Left ventricle myocardium inferior (tissue), 1 donor: Measurements from ENCODE around the gene HSD11B2. TPM values are rescaled to one million over a fixed set of nuclear protein-coding genes. Genes with fewer than 3 reads are reported as not detected.

Experiments
- DNase-seq: peaks from one replicate; pipeline ENCODE4 v3.0.0-alpha.2; 2020
- H3K27ac ChIP-seq: fragments of 200-600 bp; replicated peaks from 2 replicates; pipeline ENCODE4 v1.8.0; 2021
- H3K27me3 ChIP-seq: fragments of 200-600 bp; 2 replicates; pipeline ENCODE4 v1.8.0; 2021; ENCODE audit warnings: low read depth
- H3K36me3 ChIP-seq: fragments of 200-600 bp; 2 replicates; pipeline ENCODE4 v1.8.0; 2021
- H3K4me1 ChIP-seq: fragments of 200-600 bp; 2 replicates; pipeline ENCODE4 v1.8.0; 2021
- H3K4me3 ChIP-seq: fragments of 200-600 bp; 2 replicates; pipeline ENCODE4 v1.8.0; 2021; ENCODE audit warnings: mild to moderate bottlenecking, moderate library complexity
- H3K9me3 ChIP-seq: fragments of 200-600 bp; replicated peaks from 2 replicates; pipeline ENCODE4 v1.8.0; 2021
- intact Hi-C: fragments of 100-400 bp; cut with micrococcal nuclease; formaldehyde crosslinking; loops from one replicate; pipeline ENCODE4 v1.11.0; 2022
- total RNA-seq: library from RNA; stranded (reverse); fragmentation: NEBNext Ultra II Directional; extraction: Animal tissue kit (Norgen Biotek cat#: 25700); gene quantifications from one replicate; pipeline ENCODE4 v1.2.1, GENCODE V29; 2021
- TF ChIP-seq, protein P1 (sequence below): fragments of 200-600 bp; IDR thresholded peaks from 2 replicates; pipeline ENCODE4 v1.8.0; 2021; ENCODE audit warnings: antibody characterized with exemption, mild to moderate bottlenecking, borderline replicate concordance
- donor health status: DM: no; HTN: yes; CAD: no; lungs with severe emphysema.

The HSD11B2 gene
- total RNA-seq, 1 donor from 2014 or later = 0.99 TPM

DNA sequence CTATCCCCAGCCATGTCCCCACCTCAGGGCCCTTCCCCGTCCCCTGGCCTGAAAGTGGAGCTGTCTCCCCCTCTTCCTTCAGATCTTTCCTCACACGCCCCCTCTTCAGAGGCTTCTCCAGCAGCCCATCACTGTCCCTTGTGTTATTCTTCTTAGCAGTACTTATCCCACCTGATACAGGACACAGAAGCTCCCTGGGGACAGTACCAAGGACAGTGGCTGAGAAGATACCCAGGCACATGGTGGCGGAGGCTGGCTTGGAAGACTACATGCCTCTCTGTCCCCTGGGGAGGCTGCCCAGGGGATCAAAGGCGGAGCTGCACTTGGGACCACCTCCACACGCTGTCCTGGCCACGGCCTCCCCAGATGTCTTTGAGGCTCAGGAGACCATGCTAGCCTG, 23.9 kb downstream of the HSD11B2 start:
- H3K9me3 ChIP-seq = no peaks in the 10 kb centered on the region
- no peaks in the 10 kb centered on the region for H3K27me3 ChIP-seq
- no peak overlapping the region for H3K4me3 ChIP-seq
- intact Hi-C loops = no loop called here
- peaks cover 25% of the 10 kb centered on the region for H3K36me3 ChIP-seq
- DNase-seq = no peak
- TF ChIP-seq, protein P1, sequence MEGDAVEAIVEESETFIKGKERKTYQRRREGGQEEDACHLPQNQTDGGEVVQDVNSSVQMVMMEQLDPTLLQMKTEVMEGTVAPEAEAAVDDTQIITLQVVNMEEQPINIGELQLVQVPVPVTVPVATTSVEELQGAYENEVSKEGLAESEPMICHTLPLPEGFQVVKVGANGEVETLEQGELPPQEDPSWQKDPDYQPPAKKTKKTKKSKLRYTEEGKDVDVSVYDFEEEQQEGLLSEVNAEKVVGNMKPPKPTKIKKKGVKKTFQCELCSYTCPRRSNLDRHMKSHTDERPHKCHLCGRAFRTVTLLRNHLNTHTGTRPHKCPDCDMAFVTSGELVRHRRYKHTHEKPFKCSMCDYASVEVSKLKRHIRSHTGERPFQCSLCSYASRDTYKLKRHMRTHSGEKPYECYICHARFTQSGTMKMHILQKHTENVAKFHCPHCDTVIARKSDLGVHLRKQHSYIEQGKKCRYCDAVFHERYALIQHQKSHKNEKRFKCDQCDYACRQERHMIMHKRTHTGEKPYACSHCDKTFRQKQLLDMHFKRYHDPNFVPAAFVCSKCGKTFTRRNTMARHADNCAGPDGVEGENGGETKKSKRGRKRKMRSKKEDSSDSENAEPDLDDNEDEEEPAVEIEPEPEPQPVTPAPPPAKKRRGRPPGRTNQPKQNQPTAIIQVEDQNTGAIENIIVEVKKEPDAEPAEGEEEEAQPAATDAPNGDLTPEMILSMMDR = no peak
- H3K4me1 ChIP-seq = peaks cover 66% of the 10 kb centered on the region
- H3K27ac ChIP-seq = no peak overlapping the region

GRCh38 chr16:67456391-67457081, 25.6 kb downstream of the HSD11B2 start:
- Histone ChIP-seq H3K9me3 (no peaks in the 10 kb centered on the region), H3K36me3 (peaks cover 16% of the 10 kb centered on the region), H3K4me1 (peaks cover 66% of the 10 kb centered on the region), H3K27ac (peak overlapping the region; percentile 83), H3K4me3 (no peak overlapping the region), H3K27me3 (no peaks in the 10 kb centered on the region)
- DNase-seq = peak; percentile 72
- TF ChIP-seq, protein P1 = peak; percentile 65
- intact Hi-C loops = no loop called here

DNA sequence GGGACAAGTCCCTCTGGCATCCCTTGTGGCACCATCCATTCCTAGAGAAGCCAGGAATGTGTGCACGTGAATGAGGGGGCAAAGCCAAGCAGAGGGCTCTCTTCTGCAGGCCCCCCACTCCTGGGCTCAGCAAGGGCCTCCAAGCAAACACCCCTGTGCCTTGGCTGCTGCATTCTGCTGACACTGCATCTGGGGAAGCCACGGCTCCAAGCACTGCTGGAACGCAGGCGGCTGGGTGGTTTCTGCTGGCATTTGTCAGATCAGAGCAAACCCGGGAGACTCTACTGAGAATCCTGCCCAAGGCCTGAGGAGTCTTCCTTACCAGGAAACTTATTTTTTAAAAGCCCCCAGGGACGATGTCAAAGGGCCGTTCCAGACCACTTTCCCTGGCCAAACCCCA, 26.7 kb downstream of the HSD11B2 start:
- TF ChIP-seq, protein P1 = no peak
- H3K27ac ChIP-seq = peak overlapping the region; percentile 83
- H3K4me1 ChIP-seq = peaks cover 69% of the 10 kb centered on the region
- intact Hi-C loops = no loop called here
- no peaks in the 10 kb centered on the region for H3K9me3 ChIP-seq
- no peak overlapping the region for H3K4me3 ChIP-seq
- DNase-seq = no peak
- H3K36me3 ChIP-seq = peaks cover 8% of the 10 kb centered on the region
- no peaks in the 10 kb centered on the region for H3K27me3 ChIP-seq

DNA sequence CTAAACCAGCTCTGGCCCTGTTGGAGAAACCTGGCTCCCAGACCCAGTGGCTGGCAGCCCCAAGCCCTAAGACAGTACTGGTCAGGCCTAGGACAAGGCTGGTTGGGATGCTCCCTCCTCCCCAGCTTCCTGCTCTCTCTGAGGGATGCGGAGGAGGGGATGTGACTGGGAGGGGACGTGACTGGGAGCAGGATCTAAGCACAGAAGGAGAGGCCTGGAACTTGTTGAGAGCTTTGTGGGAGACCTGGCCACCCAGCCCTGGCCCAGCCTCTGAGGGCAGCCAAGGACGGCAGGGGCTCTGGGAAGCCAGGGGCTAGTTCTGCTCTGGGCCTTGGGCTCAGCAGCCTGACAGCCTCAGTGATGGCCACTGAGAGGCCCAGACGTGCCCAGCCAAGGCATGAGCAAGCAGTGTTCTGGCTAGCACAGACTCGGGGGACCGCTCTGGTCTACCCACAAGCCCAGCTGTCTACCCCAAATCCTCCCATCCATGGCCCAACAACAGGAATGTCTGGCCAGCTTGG, 27.3 kb downstream of the HSD11B2 start:
- H3K4me3 ChIP-seq = no peak overlapping the region
- TF ChIP-seq, protein P1 = no peak
- intact Hi-C loops = no loop called here
- no peaks in the 10 kb centered on the region for H3K27me3 ChIP-seq
- peak overlapping the region; percentile 83 for H3K27ac ChIP-seq
- H3K4me1 ChIP-seq = peaks cover 75% of the 10 kb centered on the region
- DNase-seq = peak; percentile 54
- peaks cover 2% of the 10 kb centered on the region for H3K36me3 ChIP-seq
- H3K9me3 ChIP-seq = no peaks in the 10 kb centered on the region

DNA sequence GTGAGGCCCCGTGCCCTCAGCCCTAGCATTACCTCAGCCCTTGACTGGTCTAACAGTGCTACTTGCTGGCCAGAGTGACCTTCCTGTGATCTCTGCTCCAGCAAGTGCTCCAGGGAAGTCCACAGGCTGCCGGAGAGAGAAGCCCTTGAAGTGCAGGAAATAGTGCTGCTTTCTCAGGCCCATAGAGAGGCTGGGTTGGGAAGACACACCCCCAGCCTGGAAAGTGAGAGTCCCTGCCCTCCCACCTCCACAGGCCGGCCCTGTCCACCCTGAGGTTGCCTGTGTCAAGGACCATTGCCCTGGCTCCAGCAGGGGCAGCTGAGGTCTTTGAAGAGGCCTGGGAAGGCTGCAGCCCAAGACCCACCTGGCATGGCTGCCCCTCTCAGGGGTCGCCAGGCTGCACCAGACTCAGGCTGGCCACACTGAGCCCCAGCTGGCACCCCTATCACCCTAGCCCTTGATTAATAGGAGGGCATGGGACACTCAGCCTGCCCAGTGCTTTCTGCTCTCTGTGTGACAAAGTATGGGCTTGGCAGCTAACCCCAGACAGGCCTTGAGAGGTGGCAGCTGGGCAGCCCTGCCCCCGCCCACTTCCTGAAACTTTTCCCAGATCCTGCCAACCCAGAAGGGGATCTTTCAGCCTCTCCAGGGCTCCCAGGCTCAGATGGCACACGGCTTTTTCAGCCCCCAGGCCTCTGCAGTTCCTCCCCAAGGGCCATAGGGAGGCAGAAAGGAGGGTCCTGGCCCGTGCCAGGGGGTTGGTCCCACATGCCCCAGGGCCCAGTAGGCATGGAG, 28.3 kb downstream of the HSD11B2 start:
- intact Hi-C loops = no loop called here
- H3K9me3 ChIP-seq = no peaks in the 10 kb centered on the region
- peak overlapping the region; percentile 83 for H3K27ac ChIP-seq
- H3K36me3 ChIP-seq = no peaks in the 10 kb centered on the region
- peak overlapping the region; percentile 9 for H3K4me3 ChIP-seq
- peaks cover 86% of the 10 kb centered on the region for H3K4me1 ChIP-seq
- H3K27me3 ChIP-seq = no peaks in the 10 kb centered on the region
- DNase-seq = peak; percentile 63
- TF ChIP-seq, protein P1 = no peak
